GM12801 (cell line): ENCODE measurements around the gene ERC1.

Experiments
- CTCF ChIP-seq: IDR thresholded peaks from one replicate; pipeline ENCODE4 v1.5.1; 2011; ENCODE audit warnings: control low read depth; ENCODE audit not compliant: insufficient read length; ENCODE audit errors: extremely low read depth

ERC1 gene

DNA sequence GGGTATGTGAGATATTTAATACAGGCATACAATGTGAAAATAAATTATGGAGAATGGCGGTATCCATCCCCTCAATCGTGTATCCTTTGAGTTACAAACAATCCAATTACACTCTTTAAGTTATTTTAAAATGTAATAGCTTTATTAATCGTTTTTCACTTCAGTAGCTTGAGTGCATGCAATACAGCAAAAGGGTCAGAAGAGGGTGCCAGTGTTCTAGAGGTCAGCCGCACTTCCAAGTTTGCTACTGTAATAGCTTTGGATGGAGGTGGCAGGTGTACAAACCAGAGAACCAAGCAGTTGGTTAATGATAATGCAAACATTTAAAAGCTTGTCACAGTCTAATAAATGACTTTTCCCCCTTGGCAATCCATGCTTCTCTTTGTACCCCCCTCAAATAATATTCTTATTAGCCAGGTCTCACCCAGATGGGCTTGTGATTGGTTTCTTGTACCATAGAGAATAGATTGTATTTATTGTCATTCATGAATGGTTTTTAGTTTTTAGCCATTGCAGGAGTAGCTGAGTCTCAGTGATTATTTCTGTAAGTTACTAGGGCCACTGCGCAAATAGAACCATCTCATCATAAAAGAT, 127.0 kb downstream of the ERC1 start:
- TF ChIP-seq CTCF: no peak

- no peak for TF ChIP-seq CTCF
Observed at GRCh38 chr12:1122786-1123185, 131.8 kb downstream of the ERC1 start.

DNA sequence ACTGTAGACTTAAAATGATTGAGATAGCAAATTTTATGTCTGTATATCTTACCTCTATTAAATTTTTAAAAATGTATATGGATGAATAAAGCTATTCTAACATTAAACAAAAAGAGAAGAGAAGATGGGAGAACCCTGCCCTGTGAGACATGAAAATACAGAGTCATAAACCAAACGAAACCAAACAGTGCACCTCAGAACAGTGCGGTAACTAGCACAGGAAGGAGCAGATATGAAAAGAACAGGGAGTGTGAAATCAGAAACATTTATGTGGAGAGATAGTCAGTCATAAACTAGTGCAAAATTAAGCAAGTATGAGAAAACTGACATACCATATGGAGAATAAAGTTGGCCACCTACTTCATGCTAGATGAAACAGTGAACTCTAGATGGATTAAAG, 135.1 kb downstream of the ERC1 start:
- no peak for TF ChIP-seq CTCF

- TF ChIP-seq CTCF: no peak
Observed at GRCh38 chr12:1127021-1127420, 136.0 kb downstream of the ERC1 start.

- no peak for TF ChIP-seq CTCF
Observed at GRCh38 chr12:1130164-1130563, 139.1 kb downstream of the ERC1 start.

DNA sequence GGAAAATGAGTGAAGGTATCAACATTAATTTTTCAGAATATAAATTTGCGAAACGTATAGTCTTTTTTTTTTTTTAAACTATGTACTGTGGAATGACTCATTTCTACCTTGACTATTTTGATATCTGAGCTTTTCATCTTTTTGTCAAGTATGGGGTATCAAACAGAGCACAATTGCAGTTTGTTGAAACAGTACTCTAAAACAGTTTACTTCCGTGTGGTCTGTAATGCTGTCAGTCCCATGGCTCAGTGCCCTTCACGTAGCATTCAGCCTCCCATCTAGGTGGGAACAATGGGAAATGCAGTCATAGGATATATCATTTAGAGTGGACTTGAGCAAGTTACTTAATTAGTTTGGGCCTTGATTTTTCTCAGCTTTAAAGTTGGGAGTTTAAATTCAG, 139.5 kb downstream of the ERC1 start:
- TF ChIP-seq CTCF: no peak

DNA sequence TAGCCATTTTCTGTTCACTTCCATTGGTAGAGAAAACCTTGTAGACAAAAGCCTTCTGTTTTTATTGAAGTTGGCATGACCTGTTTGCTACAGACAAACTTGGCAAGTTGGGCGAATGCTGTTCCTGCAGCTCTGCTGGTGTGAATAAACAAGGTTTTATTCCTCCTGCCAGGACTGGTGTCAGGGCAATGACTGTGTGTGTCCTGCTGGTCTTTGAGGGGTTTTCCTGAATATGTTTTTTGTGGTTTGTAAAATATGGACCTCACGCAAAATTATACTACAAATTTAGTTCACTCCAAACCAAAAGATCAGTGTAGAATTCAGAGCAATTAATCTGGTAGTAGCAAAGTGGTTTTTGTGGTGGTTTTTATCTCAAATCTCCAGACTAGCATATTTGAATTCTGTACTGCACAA, 140.8 kb downstream of the ERC1 start:
- no peak for TF ChIP-seq CTCF
